ENCODE results near the gene FMN2.

FMN2 gene

DNA sequence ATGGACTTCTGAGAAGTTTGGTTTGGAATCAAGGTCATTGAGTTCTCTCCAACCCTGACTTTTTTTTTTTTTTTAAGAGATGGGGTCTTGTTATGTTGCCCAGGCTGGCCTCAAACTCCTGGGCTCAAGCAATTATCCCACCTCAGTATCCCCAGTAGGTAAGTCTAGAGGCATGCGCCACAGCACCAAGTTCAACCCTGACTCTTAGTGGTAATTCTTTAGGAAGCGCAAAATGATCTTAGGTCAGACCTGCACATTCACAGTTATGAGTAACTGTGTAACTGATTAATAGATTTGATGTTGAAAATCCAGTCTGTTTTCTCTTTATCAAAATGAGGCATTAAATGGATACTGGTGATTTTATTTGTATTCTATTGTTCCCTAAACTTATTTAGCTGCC is 424.4 kb downstream of the FMN2 start:
- in situ Hi-C loops (cut with MboI; ENCODE audit: low sequenced_read_pairs) = no loop called here

- in situ Hi-C loops (cut with MboI; ENCODE audit: low sequenced_read_pairs) = no loop called here
Measured at GRCh38 chr1:240517891-240518290, 426.2 kb downstream of the FMN2 start.

DNA sequence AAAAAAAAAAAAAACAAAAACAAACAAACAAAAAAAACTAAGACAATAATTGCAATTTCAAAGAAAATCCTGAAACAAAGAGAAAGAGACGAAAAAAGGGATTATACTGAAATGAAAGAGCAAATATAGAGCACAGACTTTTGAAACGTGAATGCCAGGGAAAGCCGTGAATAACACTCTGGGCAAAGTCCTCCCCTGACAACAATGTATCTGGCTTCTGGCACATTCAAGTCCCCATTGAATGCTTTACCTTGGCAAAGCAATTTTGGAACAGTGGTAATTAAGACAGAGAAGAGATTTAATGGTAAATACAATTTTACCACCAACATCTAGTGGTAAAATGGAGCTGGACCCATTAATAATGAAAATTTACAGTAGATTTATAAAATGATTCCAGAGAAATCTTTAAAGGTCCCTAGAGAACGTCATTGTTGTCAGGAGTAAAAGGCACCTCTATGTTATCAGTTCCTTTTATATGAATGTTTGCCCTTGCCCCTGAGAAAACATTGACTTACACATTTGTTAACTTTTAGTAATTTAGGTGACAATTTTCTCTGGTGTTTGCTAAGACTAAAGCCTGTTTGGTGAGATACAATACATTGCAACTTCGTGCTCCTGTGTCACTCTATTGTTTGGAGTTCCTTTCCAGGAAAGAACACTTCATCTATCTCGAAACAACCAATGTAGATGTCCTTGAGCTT is 430.6 kb downstream of the FMN2 start:
- in situ Hi-C loops (cut with MboI; ENCODE audit: low sequenced_read_pairs) = no loop called here

DNA sequence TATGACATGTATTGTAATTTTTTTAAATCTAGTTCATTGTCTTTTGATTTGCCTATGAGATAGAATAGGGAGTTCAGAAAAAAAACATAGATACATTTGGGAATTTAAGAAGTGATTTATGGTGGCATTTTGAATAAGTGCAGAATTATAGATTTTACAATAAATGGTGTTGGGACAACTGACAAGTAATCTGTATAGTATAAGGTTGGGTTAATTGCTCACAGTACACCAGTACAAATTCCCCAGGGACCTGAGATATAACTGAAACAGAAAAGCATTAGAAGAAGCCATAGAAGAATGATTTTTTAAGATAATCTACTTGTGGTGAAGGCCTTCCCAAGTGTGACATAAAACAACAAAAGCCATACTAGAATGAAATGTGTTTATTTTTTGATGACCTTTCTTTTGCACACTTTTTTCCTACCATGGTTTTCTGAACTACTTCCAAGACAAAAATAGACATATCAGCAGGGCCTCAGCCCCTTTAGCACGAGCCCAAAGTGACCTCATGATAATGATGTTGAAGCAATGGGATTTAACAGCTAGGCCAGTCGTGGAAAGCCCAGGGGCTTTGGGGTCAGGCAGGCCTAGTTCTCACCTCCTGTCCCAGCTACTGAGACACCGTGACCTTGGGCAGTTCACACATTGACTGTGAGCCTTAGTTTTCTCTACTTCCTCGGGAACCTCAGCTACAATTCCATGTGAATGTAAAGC is 432.8 kb downstream of the FMN2 start:
- in situ Hi-C loops (cut with MboI; ENCODE audit: low sequenced_read_pairs) = no loop called here
